CD4-positive, alpha-beta T cell (primary cell): ENCODE results near the gene FCN1. TPM values are rescaled to one million over a fixed set of nuclear protein-coding genes. Genes with fewer than 3 reads are reported as not detected.

ENCODE experiments used
- ATAC-seq: fragments of 200-7000 bp; cut with Tn5 transposase; one replicate; pipeline ENCODE4 v1.10.0; 2022; ENCODE audit warnings: mild to moderate bottlenecking; ENCODE audit not compliant: poor library complexity
- CTCF ChIA-PET: fragments of 350-600 bp; sonication (Branson Sonifier 250); formaldehyde crosslinking; loops from one replicate; lab custom pipeline; 2021; ENCODE audit warnings: antibody characterized with exemption, inconsistent platforms; lab: Charles Lee
- POLR2A ChIA-PET: fragments of 350-600 bp; sonication (Branson Sonifier 250); formaldehyde crosslinking; loops from one replicate; lab custom pipeline; 2021; ENCODE audit warnings: antibody characterized with exemption, inconsistent platforms; lab: Charles Lee
- DNase-seq, 14 experiments: peaks; one replicate each; pipeline ENCODE4 v3.0.0-alpha.2; 2013 to 2020; ENCODE audit warnings: mixed read lengths in 2 of 14
- H3K27ac ChIP-seq, 2 donors: one replicate each; pipeline versions ENCODE4 v1.5.1 to v1.7.0; 2013; ENCODE audit warnings: low read length in 2 of 2, low read depth in 1 of 2, mild to moderate bottlenecking in 1 of 2
- H3K27me3 ChIP-seq, 2 experiments: 1 replicate in 1 of 2; 2 replicates in 1 of 2; pipeline versions ENCODE4 v1.6.1 to v1.7.0; 2013; ENCODE audit warnings: low read length in 2 of 2, control low read depth in 1 of 2, mild to moderate bottlenecking in 1 of 2, moderate library complexity in 1 of 2; ENCODE audit not compliant: insufficient read depth in 2 of 2, control insufficient read depth in 1 of 2
- H3K36me3 ChIP-seq: one replicate; pipeline ENCODE4 v1.6.1; 2013; ENCODE audit warnings: low read length, control low read depth; ENCODE audit not compliant: insufficient read depth
- H3K4me1 ChIP-seq: one replicate; pipeline ENCODE4 v1.6.1; 2013; ENCODE audit warnings: low read length, control low read depth; ENCODE audit not compliant: insufficient read depth
- H3K4me3 ChIP-seq: one replicate; pipeline ENCODE4 v1.5.1; 2013; ENCODE audit warnings: mild to moderate bottlenecking, low read length, moderate library complexity
- H3K9me3 ChIP-seq, 2 experiments: 1 replicate in 1 of 2; 2 replicates in 1 of 2; pipeline versions ENCODE4 v1.6.1 to v1.7.0; 2013; ENCODE audit warnings: low read length in 2 of 2, mild to moderate bottlenecking in 2 of 2, control low read depth in 1 of 2, moderate library complexity in 1 of 2; ENCODE audit not compliant: control insufficient read depth in 1 of 2, insufficient read depth in 1 of 2
- H3K27ac Mint-ChIP-seq: one replicate; pipeline ENCODE4 v1.8.0; 2020; ENCODE audit warnings: mixed read lengths
- H3K27me3 Mint-ChIP-seq: one replicate; pipeline ENCODE4 v1.8.0; 2021; ENCODE audit warnings: mixed read lengths
- H3K36me3 Mint-ChIP-seq: one replicate; pipeline ENCODE4 v1.8.0; 2021; ENCODE audit warnings: low read depth, mixed read lengths
- H3K4me1 Mint-ChIP-seq: one replicate; pipeline ENCODE4 v1.8.0; 2021; ENCODE audit warnings: low read depth, mixed read lengths
- H3K4me3 Mint-ChIP-seq: one replicate; pipeline ENCODE4 v1.8.0; 2020; ENCODE audit warnings: mild to moderate bottlenecking, mixed read lengths
- H3K9me3 Mint-ChIP-seq: one replicate; pipeline ENCODE4 v1.8.0; 2020; ENCODE audit warnings: mixed read lengths
- intact Hi-C, 2 experiments: fragments of 100-400 bp; cut with DNase I in 1 of 2; cut with micrococcal nuclease in 1 of 2; formaldehyde crosslinking; loops; one replicate each; pipeline versions ENCODE4 v1.15.1 to v1.9.0; 2023 to 2025; cut with DNase I, micrococcal nuclease
- total RNA-seq, 174 experiments: library from RNA in 2 of 174; stranded (reverse) in 2 of 174; gene quantifications; one replicate each; pipeline ENCODE4 v1.2.3 and lab custom pipeline; 2021 to 2026
- TF ChIP-seq, protein P1 (sequence below): fragments of 200-600 bp; IDR thresholded peaks from one replicate; pipeline ENCODE4 v1.8.0; 2022; ENCODE audit warnings: antibody characterized with exemption, mild to moderate bottlenecking

The FCN1 gene
- total RNA-seq, 2 experiments from 2014 or later = 9.9 to 10.5 TPM

DNA sequence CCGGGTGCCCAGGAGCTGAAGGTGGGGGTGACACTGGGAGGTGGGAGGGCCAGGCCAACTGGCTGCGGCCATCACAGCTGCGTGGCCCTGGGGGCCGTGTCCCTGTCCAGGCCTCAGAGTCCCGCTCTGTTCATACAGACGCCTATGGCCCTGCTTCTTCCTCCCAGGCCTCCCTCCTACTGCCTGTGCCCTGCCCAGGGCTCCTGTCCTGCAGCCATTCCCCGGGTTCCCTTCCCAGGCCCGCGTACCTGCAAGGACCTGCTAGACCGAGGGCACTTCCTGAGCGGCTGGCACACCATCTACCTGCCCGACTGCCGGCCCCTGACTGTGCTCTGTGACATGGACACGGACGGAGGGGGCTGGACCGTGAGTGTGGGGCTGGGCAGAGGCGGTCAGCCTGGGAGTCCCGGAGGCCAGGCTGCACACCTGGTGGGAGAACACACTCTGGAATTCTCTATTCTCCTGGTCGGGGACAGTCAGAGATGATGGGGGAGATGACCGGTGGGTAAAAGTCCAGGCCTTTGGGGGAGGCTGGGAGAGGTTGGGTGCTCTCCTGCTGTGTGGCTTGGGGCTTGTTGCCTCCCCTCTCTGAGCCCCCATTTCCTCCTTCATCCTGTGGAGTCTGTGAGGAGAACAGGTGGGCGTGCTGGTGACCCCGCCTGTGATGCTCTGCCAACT is 32.6 kb downstream of the FCN1 start:
- DNase-seq (no peak), ATAC-seq (no peak)
- peaks cover 0 to 5% of the 10 kb centered on the region in 2 experiments for H3K27me3 ChIP-seq
- POLR2A ChIA-PET = no interaction called here
- H3K27ac ChIP-seq = no peak overlapping the region
- H3K36me3 Mint-ChIP-seq = no peaks in the 10 kb centered on the region
- TF ChIP-seq, protein P1, sequence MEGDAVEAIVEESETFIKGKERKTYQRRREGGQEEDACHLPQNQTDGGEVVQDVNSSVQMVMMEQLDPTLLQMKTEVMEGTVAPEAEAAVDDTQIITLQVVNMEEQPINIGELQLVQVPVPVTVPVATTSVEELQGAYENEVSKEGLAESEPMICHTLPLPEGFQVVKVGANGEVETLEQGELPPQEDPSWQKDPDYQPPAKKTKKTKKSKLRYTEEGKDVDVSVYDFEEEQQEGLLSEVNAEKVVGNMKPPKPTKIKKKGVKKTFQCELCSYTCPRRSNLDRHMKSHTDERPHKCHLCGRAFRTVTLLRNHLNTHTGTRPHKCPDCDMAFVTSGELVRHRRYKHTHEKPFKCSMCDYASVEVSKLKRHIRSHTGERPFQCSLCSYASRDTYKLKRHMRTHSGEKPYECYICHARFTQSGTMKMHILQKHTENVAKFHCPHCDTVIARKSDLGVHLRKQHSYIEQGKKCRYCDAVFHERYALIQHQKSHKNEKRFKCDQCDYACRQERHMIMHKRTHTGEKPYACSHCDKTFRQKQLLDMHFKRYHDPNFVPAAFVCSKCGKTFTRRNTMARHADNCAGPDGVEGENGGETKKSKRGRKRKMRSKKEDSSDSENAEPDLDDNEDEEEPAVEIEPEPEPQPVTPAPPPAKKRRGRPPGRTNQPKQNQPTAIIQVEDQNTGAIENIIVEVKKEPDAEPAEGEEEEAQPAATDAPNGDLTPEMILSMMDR = no peak
- H3K9me3 ChIP-seq = no peaks in the 10 kb centered on the region
- H3K36me3 ChIP-seq = no peaks in the 10 kb centered on the region
- no peak overlapping the region for H3K4me3 Mint-ChIP-seq
- H3K4me1 Mint-ChIP-seq = no peaks in the 10 kb centered on the region
- CTCF ChIA-PET = no interaction called here
- no peaks in the 10 kb centered on the region for H3K4me1 ChIP-seq
- no peak overlapping the region for H3K27ac Mint-ChIP-seq
- H3K4me3 ChIP-seq = no peak overlapping the region
- intact Hi-C loops = no loop called here
- no peaks in the 10 kb centered on the region for H3K9me3 Mint-ChIP-seq
- peaks cover 11% of the 10 kb centered on the region for H3K27me3 Mint-ChIP-seq

DNA sequence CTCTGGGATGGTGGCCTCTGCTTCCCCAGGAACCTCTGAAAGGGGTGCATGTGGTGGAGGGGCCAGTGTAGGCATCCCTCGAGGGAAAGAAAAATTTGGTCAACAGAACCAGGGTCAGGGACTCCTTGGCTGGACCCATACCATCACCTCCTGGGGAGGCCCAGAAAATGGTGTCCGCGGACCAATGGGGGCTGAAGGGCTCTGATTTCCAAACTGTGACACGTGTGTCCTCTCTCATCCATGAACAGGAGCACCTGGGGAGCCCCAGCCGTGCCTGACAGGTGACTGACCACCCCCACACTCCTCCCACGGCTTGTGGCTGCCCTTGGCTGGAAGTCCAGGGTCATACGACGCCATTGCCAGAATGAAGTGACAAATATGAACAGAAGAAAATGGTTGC is 33.2 kb downstream of the FCN1 start:
- Histone ChIP-seq H3K27me3 (peaks cover 0 to 5% of the 10 kb centered on the region in 2 experiments), H3K9me3 (no peaks in the 10 kb centered on the region), H3K36me3 (no peaks in the 10 kb centered on the region), H3K4me3 (no peak overlapping the region), H3K4me1 (no peaks in the 10 kb centered on the region), H3K27ac (no peak overlapping the region)
- no peak for ATAC-seq
- TF ChIP-seq, protein P1 = no peak
- Mint-ChIP-seq H3K4me3 (no peak overlapping the region), H3K36me3 (no peaks in the 10 kb centered on the region), H3K9me3 (no peaks in the 10 kb centered on the region), H3K27ac (no peak overlapping the region), H3K4me1 (no peaks in the 10 kb centered on the region), H3K27me3 (peaks cover 15% of the 10 kb centered on the region)
- DNase-seq = no peak
- intact Hi-C loops = no loop called here
- POLR2A ChIA-PET = no interaction called here
- CTCF ChIA-PET = no interaction called here

DNA sequence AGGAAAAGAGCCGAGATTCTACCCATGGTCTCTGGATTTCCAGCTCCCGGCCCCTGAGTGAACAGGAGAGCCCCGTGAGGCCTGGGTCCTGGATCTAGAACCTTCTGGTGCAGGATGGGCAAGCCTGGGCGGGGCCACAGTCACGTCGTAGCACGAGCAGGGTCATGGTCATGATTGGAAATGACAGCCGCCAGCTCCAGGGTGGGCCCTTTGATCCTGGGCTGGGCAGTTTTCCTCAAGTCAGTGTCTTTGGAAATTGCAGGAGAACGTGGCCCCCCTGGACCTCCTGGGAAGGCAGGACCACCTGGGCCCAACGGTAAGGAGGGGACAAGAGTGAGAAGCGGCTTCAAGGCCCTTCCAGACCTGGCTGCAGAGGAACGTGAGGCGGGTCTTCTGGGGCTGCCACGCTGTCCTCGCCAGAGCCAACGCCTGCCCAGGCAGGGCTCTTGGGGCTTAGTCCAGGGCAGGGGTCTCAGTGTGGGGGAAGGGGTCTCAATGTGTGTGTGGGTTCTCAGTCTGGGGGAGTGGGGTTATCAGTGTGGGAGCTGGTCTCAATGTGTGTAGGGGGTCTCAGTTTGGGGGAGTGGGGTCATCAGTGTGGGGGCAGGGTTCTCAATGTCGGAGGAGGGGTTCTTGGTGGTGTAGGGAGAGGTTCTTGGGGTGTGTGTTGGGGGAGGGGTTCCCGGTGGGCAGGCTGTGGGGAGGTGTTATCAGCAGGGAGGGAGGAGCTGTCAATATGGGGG is 34.5 kb downstream of the FCN1 start:
- Histone ChIP-seq H3K4me1 (no peaks in the 10 kb centered on the region), H3K36me3 (no peaks in the 10 kb centered on the region), H3K9me3 (no peaks in the 10 kb centered on the region), H3K27me3 (peaks cover 0 to 4% of the 10 kb centered on the region in 2 experiments), H3K4me3 (no peak overlapping the region), H3K27ac (no peak overlapping the region)
- peak in 1 of 14 experiments; percentile 4 for DNase-seq
- no peak for ATAC-seq
- H3K36me3 Mint-ChIP-seq = no peaks in the 10 kb centered on the region
- H3K4me1 Mint-ChIP-seq = no peaks in the 10 kb centered on the region
- POLR2A ChIA-PET = no interaction called here
- intact Hi-C loops = no loop called here
- H3K27me3 Mint-ChIP-seq = peaks cover 15% of the 10 kb centered on the region
- CTCF ChIA-PET = no interaction called here
- no peak overlapping the region for H3K4me3 Mint-ChIP-seq
- H3K27ac Mint-ChIP-seq = no peak overlapping the region
- no peaks in the 10 kb centered on the region for H3K9me3 Mint-ChIP-seq
- TF ChIP-seq, protein P1 = no peak
